Colon (tissue), 2 donors: ENCODE results near the gene CLEC2B.

Experiments
- FAIRE-seq: peaks from 2 replicates; lab custom pipeline; 2012; peaks lifted over from hg19 to GRCh38; lab: Jason Lieb, UNC
- donor health status: control.
- donor health status: control.

Gene CLEC2B

DNA sequence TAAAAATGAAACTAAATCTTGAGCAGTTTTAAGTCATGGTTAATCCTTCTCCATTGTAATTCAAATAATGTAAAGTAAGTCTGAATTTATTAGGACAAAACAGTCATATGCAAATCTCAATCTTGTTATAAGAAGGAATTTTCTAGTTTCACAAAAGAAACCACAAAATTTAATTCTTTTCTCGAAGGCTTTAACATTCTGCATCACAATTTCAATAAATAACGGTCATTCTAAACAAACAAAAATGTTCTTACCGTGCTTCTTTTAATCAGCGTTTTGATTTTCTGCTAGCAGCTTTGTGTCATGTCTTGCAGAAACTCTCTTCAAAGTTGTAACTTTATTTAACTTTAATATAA is 225 bp downstream of the CLEC2B start:
- no peak for FAIRE-seq

DNA sequence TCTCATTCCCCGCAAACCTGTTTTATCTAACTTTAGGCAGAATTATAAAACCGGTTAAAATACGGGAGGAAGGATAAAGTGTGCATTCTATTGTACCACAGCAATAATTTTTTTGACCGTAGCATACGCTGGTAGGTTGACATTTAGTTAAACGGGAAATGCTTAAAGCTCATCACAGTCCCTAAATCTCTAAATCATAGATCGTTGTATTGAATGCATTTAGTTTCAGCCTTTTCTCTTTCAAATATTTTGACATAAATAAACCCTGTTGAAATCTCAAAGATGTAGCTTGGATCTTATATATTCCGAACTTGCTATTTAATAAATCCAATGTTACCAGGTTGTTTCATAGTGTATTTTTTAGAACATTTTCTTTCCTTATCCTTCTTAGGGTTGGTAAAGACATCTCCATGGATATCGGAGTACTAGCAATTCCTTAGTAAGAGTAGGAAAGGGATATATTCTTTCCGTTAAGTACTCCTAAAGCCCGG is 798 bp downstream of the CLEC2B start:
- no peak for FAIRE-seq

DNA sequence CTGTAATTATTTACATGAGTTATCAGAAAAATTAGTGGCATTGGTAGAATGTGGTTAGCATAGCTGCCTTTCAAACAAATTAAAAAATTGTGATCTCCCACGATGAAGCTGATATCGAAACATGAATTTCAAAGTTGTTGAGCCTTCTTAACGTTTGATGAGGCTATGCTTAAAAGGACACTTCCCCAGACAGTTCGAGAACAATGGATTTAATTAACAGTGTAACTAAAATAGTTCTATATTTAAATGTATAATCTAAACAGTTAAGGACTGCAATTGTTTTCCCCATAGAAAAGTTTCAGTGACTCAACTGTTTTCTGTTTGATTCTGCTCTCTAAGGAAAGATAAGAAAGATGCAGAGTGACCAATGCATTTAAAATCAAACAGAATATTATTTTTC is 1.6 kb downstream of the CLEC2B start:
- FAIRE-seq = no peak

DNA sequence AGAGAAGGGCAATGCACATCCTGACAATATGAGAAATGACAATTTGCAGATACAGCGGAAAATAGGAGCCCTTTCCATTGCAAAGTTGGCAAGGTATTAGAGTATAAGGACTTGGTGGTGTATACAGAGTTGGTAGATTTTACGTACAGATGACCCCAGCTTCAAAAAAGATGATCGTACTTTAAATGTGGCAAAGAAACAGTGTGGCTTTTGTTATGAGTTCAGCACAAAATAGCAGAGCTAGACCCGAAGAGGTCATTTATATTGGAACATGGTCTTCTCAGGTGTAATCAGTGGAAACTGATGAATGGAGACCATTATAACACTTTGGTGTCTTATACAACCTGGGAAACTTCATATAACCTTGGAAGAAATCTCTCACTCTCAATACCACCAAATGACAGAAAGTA is 2.3 kb downstream of the CLEC2B start:
- FAIRE-seq = no peak

GRCh38 chr12:9864913-9865675 is 4.1 kb downstream of the CLEC2B start:
- no peak for FAIRE-seq

DNA sequence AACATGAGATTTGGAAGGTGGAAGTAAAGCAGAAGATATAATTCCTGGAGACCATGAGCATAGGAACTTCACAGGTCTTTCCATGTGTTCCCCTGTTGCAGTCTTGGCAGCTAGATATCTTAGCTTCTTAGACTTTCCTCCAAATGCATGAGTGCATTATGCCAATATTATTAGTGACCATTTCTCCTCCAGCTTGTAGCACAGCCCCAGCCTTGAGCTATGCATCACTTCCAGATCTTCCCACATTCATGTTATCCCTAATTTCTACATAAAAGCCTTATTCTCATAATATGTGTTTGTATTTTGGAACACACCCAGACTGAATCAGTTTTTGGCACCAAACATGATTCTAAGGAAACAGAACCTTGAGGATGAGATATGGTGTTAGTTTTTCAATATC is 11.0 kb downstream of the CLEC2B start:
- no peak for FAIRE-seq

- FAIRE-seq = no peak
These were observed 12.3 kb downstream of the CLEC2B start for GRCh38 chr12:9856894-9857293.

GRCh38 chr12:9856151-9856550 is 13.0 kb downstream of the CLEC2B start:
- no peak for FAIRE-seq

GRCh38 chr12:9851927-9852326 is 17.2 kb downstream of the CLEC2B start:
- FAIRE-seq = no peak

- no peak for FAIRE-seq
These were observed 18.1 kb downstream of the CLEC2B start for GRCh38 chr12:9851050-9851449.

GRCh38 chr12:9848899-9849298 is 20.3 kb downstream of the CLEC2B start:
- FAIRE-seq = no peak

DNA sequence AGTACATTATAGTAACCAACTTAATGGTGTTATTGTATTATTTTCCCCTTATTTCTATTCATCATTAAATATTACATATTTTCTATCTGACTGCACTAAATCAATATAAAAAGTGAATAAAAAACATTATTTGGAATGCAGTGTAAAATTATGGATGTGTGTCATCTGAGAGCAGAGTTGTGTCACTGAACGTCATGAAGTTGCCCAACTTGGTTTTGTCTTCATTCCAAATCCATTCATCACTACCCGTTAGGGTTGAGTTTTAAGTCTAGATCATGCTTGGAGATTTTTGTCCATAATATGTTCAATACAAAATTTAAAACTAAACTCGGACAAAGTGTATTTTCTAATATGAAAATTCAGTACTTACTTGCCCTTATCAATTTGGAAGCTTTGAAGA is 25.7 kb downstream of the CLEC2B start:
- no peak for FAIRE-seq

GRCh38 chr12:9831720-9832119 is 37.4 kb downstream of the CLEC2B start:
- no peak for FAIRE-seq

- FAIRE-seq = no peak
These were observed 39.2 kb downstream of the CLEC2B start for GRCh38 chr12:9829982-9830381.

- FAIRE-seq = no peak
These were observed 39.7 kb downstream of the CLEC2B start for GRCh38 chr12:9829483-9829882.

GRCh38 chr12:9827209-9827888 is 41.8 kb downstream of the CLEC2B start, which contains the start of gene KLRF1:
Gene KLRF1 (plus strand): TSS chr12:9827481. CDS start chr12:9827545, 64 bp downstream.
- FAIRE-seq = no peak

- no peak for FAIRE-seq
These were observed 48.7 kb downstream of the CLEC2B start for GRCh38 chr12:9820281-9820930.

- FAIRE-seq = no peak
These were observed 55.0 kb downstream of the CLEC2B start for GRCh38 chr12:9813821-9814798.

GRCh38 chr12:9811621-9812020 is 57.5 kb downstream of the CLEC2B start:
- FAIRE-seq = no peak

GRCh38 chr12:9810671-9811070 is 58.5 kb downstream of the CLEC2B start:
- peak; percentile 21 for FAIRE-seq

GRCh38 chr12:9809866-9810265 is 59.3 kb downstream of the CLEC2B start:
- no peak for FAIRE-seq

GRCh38 chr12:9809338-9809737 is 59.8 kb downstream of the CLEC2B start:
- no peak for FAIRE-seq
